ENCODE measurements around the gene CAPZA1. TPM values are rescaled to one million over a fixed set of nuclear protein-coding genes. Genes with fewer than 3 reads are reported as not detected.

The CAPZA1 gene
- total RNA-seq, 1 experiment from 2014 or later: 108 TPM

DNA sequence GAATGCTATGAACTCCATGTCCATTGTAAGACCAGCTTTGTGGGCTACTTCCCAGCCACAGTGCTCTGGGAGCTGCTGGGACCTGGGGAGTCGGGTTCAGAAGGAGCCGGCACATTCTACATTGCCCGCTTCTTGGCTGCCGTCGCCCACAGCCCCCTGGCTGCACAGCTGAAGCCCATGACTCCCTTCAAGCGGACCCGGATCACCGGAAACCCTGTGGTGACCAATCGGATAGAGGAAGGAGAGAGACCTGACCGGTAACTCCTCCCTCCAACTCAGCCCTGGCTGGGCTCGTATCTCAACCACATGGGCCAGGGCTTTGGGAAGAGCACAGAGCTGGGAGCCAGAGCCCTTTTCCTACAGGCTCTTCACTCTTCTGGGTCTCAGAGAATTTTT is 70.2 kb downstream of the CAPZA1 start:
- Histone ChIP-seq H3K56ac (ENCODE audit: insufficient read length, low read depth, low read length) (no peak overlapping the region), H3K4me1 (ENCODE audit: insufficient read depth, low read length) (no peaks in the 10 kb centered on the region), H3K18ac (ENCODE audit: insufficient read length, low read depth, low read length) (no peak overlapping the region), H3K4me2 (ENCODE audit: insufficient read depth, insufficient read length, low read length) (no peak overlapping the region), H4K91ac (ENCODE audit: insufficient read length, low read depth, low read length) (no peak overlapping the region), H2BK12ac (ENCODE audit: insufficient read length, low read depth, low read length) (no peak overlapping the region), H3K23ac (ENCODE audit: insufficient read length, low read depth, low read length) (no peak overlapping the region), H3K9me3 (ENCODE audit: control insufficient read depth, low read depth, low read length) (no peaks in the 10 kb centered on the region), H2BK120ac (ENCODE audit: low read depth, low read length, poor library complexity, severe bottlenecking) (no peak overlapping the region), H2BK15ac (ENCODE audit: low read depth, low read length) (no peak overlapping the region), H2AFZ (ENCODE audit: low read length) (no peak overlapping the region), H2BK20ac (ENCODE audit: low read depth, low read length, poor library complexity, severe bottlenecking) (no peak overlapping the region), H3K79me2 (ENCODE audit: insufficient read depth, low read length) (no peaks in the 10 kb centered on the region), H4K8ac (replicated peaks; ENCODE audit: insufficient read length, low read depth, low read length) (no peak overlapping the region), H3K4ac (ENCODE audit: low read depth, low read length) (no peak overlapping the region), H3K79me1 (ENCODE audit: insufficient read depth, low read depth, low read length, poor library complexity, severe bottlenecking) (no peaks in the 10 kb centered on the region), H3K14ac (ENCODE audit: insufficient read depth, low read length) (no peak overlapping the region), H4K20me1 (ENCODE audit: control insufficient read depth, insufficient read depth, insufficient read length) (no peaks in the 10 kb centered on the region), H3K27me3 (ENCODE audit: insufficient read depth, low read length) (no peaks in the 10 kb centered on the region), H4K5ac (ENCODE audit: insufficient read length, low read depth, low read length) (no peak overlapping the region), H2BK5ac (ENCODE audit: insufficient read length, low read length) (no peak overlapping the region), H3K27ac (ENCODE audit: insufficient read length, low read depth, low read length) (no peak overlapping the region), H2AK5ac (ENCODE audit: insufficient read length, low read length) (no peak overlapping the region), H3T11ph (ENCODE audit: low read length) (no peak overlapping the region), H3K23me2 (ENCODE audit: insufficient read length, low read depth, low read length, poor library complexity, severe bottlenecking) (no peaks in the 10 kb centered on the region), H3K9ac (ENCODE audit: extremely low read depth, insufficient read length, low read length) (no peak overlapping the region)
- Mint-ChIP-seq H3K9me3 (no peaks in the 10 kb centered on the region), H3K4me1 (peaks cover 12 to 13% of the 10 kb centered on the region in 2 experiments), H3K36me3 (ENCODE audit: insufficient read depth in 1 of 3, low read depth in 3 of 3) (peaks cover 17 to 44% (median 44%) of the 10 kb centered on the region in 3 experiments; a peak in 6 of 7 replicates), H3K27ac (0 out of 7 replicates have a peak overlapping the region, but pooled peaks of 1 of the 3 experiments have one; percentile 15), H3K27me3 (ENCODE audit: low read depth) (no peaks in the 10 kb centered on the region), H3K4me3 (no peak overlapping the region)
- TF ChIP-seq, protein P1, sequence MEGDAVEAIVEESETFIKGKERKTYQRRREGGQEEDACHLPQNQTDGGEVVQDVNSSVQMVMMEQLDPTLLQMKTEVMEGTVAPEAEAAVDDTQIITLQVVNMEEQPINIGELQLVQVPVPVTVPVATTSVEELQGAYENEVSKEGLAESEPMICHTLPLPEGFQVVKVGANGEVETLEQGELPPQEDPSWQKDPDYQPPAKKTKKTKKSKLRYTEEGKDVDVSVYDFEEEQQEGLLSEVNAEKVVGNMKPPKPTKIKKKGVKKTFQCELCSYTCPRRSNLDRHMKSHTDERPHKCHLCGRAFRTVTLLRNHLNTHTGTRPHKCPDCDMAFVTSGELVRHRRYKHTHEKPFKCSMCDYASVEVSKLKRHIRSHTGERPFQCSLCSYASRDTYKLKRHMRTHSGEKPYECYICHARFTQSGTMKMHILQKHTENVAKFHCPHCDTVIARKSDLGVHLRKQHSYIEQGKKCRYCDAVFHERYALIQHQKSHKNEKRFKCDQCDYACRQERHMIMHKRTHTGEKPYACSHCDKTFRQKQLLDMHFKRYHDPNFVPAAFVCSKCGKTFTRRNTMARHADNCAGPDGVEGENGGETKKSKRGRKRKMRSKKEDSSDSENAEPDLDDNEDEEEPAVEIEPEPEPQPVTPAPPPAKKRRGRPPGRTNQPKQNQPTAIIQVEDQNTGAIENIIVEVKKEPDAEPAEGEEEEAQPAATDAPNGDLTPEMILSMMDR (conservative IDR thresholded peaks at IDR 0.05): no peak
- WGBS (ENCODE audit: extremely low coverage, insufficient read length, low lambda C conversion rate): no CpG with 5 or more reads among the region's 11 CpGs
- no peak for DNase-seq

All from H9 (cell line).